A673 (cell line): ENCODE measurements around the gene TRAF3IP3. TPM values are rescaled to one million over a fixed set of nuclear protein-coding genes. Genes with fewer than 3 reads are reported as not detected.

Experiments
- BruUV-seq: library from RNA; stranded (reverse); fragments of 400-500 nt; replicated peaks from 2 replicates; lab custom pipeline; 2021; lab: Mats Ljungman, UMichigan
- CTCF ChIA-PET: fragments of 300-600 bp; sonication (Branson Sonifier 250); formaldehyde crosslinking; loops from one replicate; lab custom pipeline; 2022; ENCODE audit warnings: antibody characterized with exemption; lab: Charles Lee
- POLR2A ChIA-PET: fragments of 300-600 bp; sonication (Branson Sonifier 250); formaldehyde crosslinking; loops from one replicate; lab custom pipeline; 2022; ENCODE audit warnings: antibody characterized with exemption; ENCODE audit not compliant: low non-redundant PET; lab: Charles Lee
- DNase-seq: peaks from one replicate; pipeline ENCODE4 v3.0.0-alpha.2; 2015; ENCODE audit warnings: low spot score
- H3K27ac ChIP-seq: fragments of 200-600 bp; sonication (generic); 2 replicates; pipeline ENCODE4 v1.5.1; 2016; ENCODE audit warnings: mixed run types, low read depth, mild to moderate bottlenecking, mixed read lengths, antibody characterized with exemption, low read length; ENCODE audit not compliant: poor library complexity, severe bottlenecking
- H3K27me3 ChIP-seq: fragments of 200-600 bp; sonication (generic); replicated peaks from 2 replicates; pipeline ENCODE4 v1.6.1; 2017; ENCODE audit warnings: mixed run types, low read depth, mild to moderate bottlenecking, mixed read lengths, antibody characterized with exemption, low read length; ENCODE audit not compliant: insufficient read depth, poor library complexity
- H3K36me3 ChIP-seq: fragments of 200-600 bp; sonication (generic); 2 replicates; pipeline ENCODE4 v1.6.1; 2016; ENCODE audit warnings: mixed run types, mild to moderate bottlenecking, mixed read lengths, antibody characterized with exemption, low read length; ENCODE audit not compliant: insufficient read depth, poor library complexity, severe bottlenecking
- H3K4me1 ChIP-seq: fragments of 200-600 bp; sonication (generic); 2 replicates; pipeline ENCODE4 v1.6.1; 2017; ENCODE audit warnings: mixed run types, mild to moderate bottlenecking, mixed read lengths, antibody characterized with exemption, low read length; ENCODE audit not compliant: insufficient read depth, poor library complexity, severe bottlenecking
- H3K4me3 ChIP-seq: fragments of 200-600 bp; sonication (generic); 2 replicates; pipeline ENCODE4 v1.5.1; 2016; ENCODE audit warnings: low read depth, mixed run types, mild to moderate bottlenecking, mixed read lengths, low read length; ENCODE audit not compliant: poor library complexity, severe bottlenecking
- H3K9me3 ChIP-seq: fragments of 200-600 bp; sonication (generic); 2 replicates; pipeline ENCODE4 v1.6.1; 2016; ENCODE audit warnings: mixed run types, low read depth, mild to moderate bottlenecking, mixed read lengths, antibody characterized with exemption, low read length; ENCODE audit not compliant: poor library complexity, severe bottlenecking
- EZH2 ChIP-seq: fragments of 200-600 bp; sonication (generic); IDR thresholded peaks from 2 replicates; pipeline ENCODE4 v1.6.1; 2017; ENCODE audit warnings: borderline replicate concordance, low read depth, mild to moderate bottlenecking, mixed read lengths, antibody characterized with exemption, low read length; ENCODE audit not compliant: poor library complexity, severe bottlenecking
- intact Hi-C: fragments of 100-400 bp; cut with micrococcal nuclease; formaldehyde crosslinking; loops from one replicate; pipeline ENCODE4 v1.10.0; 2022; ENCODE audit not compliant: unreplicated experiment
- total RNA-seq: library from RNA; stranded (reverse); gene quantifications from 2 replicates; pipeline ENCODE4 v1.2.3, GENCODE V29; 2021
- TF ChIP-seq, protein P1 (sequence below): fragments of 300-800, 200-600 bp; sonication (generic); conservative IDR thresholded peaks from 2 replicates; pipeline ENCODE4 v1.5.1; 2017; ENCODE audit warnings: low read depth, mild to moderate bottlenecking, antibody characterized with exemption, low read length, moderate library complexity, mixed read lengths

Gene TRAF3IP3
- total RNA-seq, 1 experiment from 2014 or later: 1.6 TPM

DNA sequence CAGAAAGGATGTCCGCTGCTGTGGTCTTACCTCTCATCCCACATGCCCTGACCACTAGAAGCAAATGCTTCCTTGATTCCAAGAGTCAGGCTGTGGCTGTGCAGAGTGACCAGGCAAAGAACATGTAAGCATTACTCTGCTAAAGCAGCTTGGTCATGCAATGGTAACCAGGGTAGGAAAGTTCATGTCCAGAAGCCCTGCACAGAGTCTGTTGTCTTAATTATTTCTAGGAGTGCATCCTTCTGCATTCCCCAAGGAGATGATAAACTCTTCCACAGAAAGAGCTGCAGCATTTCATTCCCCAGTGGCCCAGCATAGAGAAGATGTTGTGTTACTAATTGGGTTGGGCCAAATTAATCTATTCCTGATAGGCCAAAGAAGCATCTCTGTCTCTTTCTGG, 61.8 kb downstream of the TRAF3IP3 start:
- CTCF ChIA-PET: no interaction called here
- no peak for TF ChIP-seq EZH2
- TF ChIP-seq, protein P1, sequence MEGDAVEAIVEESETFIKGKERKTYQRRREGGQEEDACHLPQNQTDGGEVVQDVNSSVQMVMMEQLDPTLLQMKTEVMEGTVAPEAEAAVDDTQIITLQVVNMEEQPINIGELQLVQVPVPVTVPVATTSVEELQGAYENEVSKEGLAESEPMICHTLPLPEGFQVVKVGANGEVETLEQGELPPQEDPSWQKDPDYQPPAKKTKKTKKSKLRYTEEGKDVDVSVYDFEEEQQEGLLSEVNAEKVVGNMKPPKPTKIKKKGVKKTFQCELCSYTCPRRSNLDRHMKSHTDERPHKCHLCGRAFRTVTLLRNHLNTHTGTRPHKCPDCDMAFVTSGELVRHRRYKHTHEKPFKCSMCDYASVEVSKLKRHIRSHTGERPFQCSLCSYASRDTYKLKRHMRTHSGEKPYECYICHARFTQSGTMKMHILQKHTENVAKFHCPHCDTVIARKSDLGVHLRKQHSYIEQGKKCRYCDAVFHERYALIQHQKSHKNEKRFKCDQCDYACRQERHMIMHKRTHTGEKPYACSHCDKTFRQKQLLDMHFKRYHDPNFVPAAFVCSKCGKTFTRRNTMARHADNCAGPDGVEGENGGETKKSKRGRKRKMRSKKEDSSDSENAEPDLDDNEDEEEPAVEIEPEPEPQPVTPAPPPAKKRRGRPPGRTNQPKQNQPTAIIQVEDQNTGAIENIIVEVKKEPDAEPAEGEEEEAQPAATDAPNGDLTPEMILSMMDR: no peak
- no peak overlapping the region for H3K4me3 ChIP-seq
- DNase-seq: no peak
- H3K9me3 ChIP-seq: no peaks in the 10 kb centered on the region
- no peak overlapping the region for H3K27ac ChIP-seq
- H3K27me3 ChIP-seq: no peaks in the 10 kb centered on the region
- no peaks in the 10 kb centered on the region for H3K4me1 ChIP-seq
- POLR2A ChIA-PET: no interaction called here
- no TSS peak for BruUV-seq
- intact Hi-C loops: no loop called here
- H3K36me3 ChIP-seq: no peaks in the 10 kb centered on the region

DNA sequence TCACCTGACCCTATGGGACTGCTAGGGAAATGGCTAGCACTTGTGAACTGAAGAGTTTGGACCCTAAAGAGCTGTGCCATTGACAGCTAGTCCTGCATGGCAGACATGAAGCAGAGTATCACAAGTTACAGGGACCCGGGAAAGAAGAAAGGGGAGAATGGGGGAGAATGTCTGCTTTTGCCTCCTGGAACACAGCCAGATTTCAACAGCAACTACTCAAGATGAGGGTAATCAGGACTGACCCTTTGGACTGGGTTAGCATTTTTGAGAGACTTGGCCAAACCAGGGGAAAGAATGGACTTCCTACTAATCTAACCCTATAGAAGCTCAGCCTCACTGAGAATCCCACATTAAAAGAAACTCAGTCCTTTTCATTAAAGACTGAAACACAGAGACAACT, 63.2 kb downstream of the TRAF3IP3 start:
- H3K9me3 ChIP-seq: no peaks in the 10 kb centered on the region
- DNase-seq: no peak
- H3K27me3 ChIP-seq: no peaks in the 10 kb centered on the region
- H3K4me1 ChIP-seq: no peaks in the 10 kb centered on the region
- intact Hi-C loops: no loop called here
- no peak overlapping the region for H3K27ac ChIP-seq
- ChIA-PET POLR2A (no interaction called here), CTCF (no interaction called here)
- TF ChIP-seq, protein P1: no peak
- no peak for TF ChIP-seq EZH2
- H3K4me3 ChIP-seq: no peak overlapping the region
- BruUV-seq: no TSS peak
- H3K36me3 ChIP-seq: no peaks in the 10 kb centered on the region

DNA sequence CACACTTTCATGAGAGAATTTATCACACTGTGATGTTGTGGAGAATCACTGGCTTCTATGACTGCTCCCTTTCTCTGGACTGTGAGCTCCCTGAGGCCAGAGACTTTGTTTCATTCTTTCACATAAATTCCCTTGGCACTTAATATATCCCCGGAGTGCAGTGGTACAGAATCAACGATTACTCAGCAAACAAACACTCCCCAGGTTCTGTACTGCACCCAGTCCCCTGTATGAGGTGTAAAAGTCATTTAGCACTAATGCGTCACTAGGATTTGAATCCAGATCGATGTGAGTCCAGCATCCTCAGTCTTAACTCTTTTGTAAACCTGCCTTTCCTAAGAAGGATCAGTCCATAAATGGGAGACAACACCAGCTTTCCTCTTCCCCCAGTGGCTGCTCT, 65.1 kb downstream of the TRAF3IP3 start:
- DNase-seq: no peak
- intact Hi-C loops: no loop called here
- no peak for TF ChIP-seq EZH2
- TF ChIP-seq, protein P1: no peak
- Histone ChIP-seq H3K27ac (no peak overlapping the region), H3K9me3 (no peaks in the 10 kb centered on the region), H3K27me3 (no peaks in the 10 kb centered on the region), H3K4me1 (no peaks in the 10 kb centered on the region), H3K36me3 (no peaks in the 10 kb centered on the region), H3K4me3 (no peak overlapping the region)
- BruUV-seq: no TSS peak
- ChIA-PET POLR2A (no interaction called here), CTCF (no interaction called here)
